IMR-90 (cell line): Measurements from ENCODE around the gene PIMREG. TPM values are rescaled to one million over a fixed set of nuclear protein-coding genes. Genes with fewer than 3 reads are reported as not detected.

Source experiments
- ATAC-seq: fragments of 200-7000 bp; cut with Tn5 transposase; 2 replicates; pipeline ENCODE4 v1.9.1; 2020; ENCODE audit warnings: low read depth, mild to moderate bottlenecking, moderate library complexity
- BruUV-seq: library from RNA; stranded (reverse); fragments of 400-500 nt; replicated peaks from 2 replicates; lab custom pipeline; 2021; lab: Mats Ljungman, UMichigan
- CTCF ChIA-PET: fragments of 300-600 bp; formaldehyde crosslinking; extraction: SDS; loops from one replicate; lab custom pipeline; 2021; ENCODE audit warnings: antibody characterized with exemption; lab: Yijun Ruan, JAX
- POLR2A ChIA-PET: fragments of 300-600 bp; sonication (Branson Sonifier 250); formaldehyde crosslinking; loops from one replicate; lab custom pipeline; 2022; ENCODE audit warnings: antibody characterized with exemption; ENCODE audit not compliant: unreplicated experiment; lab: Charles Lee
- DNase-seq: peaks from one replicate; pipeline ENCODE4 v3.0.0; 2013
- H2AFZ ChIP-seq: replicated peaks from 2 replicates; pipeline ENCODE3; 2013; ENCODE audit warnings: low read length, mild to moderate bottlenecking; ENCODE audit not compliant: poor library complexity
- H2AK5ac ChIP-seq: 2 replicates; pipeline ENCODE4 v1.6.1; 2013; ENCODE audit warnings: low read depth, low read length, inconsistent platforms
- H2AK9ac ChIP-seq: replicated peaks from 2 replicates; pipeline ENCODE3; 2013; ENCODE audit warnings: mild to moderate bottlenecking, low read depth, low read length, moderate library complexity; ENCODE audit not compliant: poor library complexity
- H2BK120ac ChIP-seq: 2 replicates; pipeline ENCODE4 v1.6.1; 2013; ENCODE audit warnings: low read depth, low read length, inconsistent platforms
- H2BK15ac ChIP-seq: 3 replicates; pipeline ENCODE4 v1.6.1; 2013; ENCODE audit warnings: low read depth, low read length, inconsistent platforms
- H2BK20ac ChIP-seq: 2 replicates; pipeline ENCODE4 v1.6.1; 2013; ENCODE audit warnings: low read depth, mild to moderate bottlenecking, inconsistent platforms, low read length, moderate library complexity
- H2BK5ac ChIP-seq: 2 replicates; pipeline ENCODE4 v1.6.1; 2013; ENCODE audit warnings: mild to moderate bottlenecking, low read depth, low read length, inconsistent platforms; ENCODE audit not compliant: poor library complexity, severe bottlenecking
- H3K14ac ChIP-seq: replicated peaks from 2 replicates; pipeline ENCODE4 v1.6.1; 2013; ENCODE audit warnings: low read depth, low read length, inconsistent platforms
- H3K18ac ChIP-seq: 2 replicates; pipeline ENCODE4 v1.6.1; 2013; ENCODE audit warnings: low read depth, low read length, control low read depth
- H3K23ac ChIP-seq: 2 replicates; pipeline ENCODE4 v1.6.1; 2013; ENCODE audit warnings: low read depth, low read length, inconsistent platforms
- H3K27ac ChIP-seq: 2 replicates; pipeline ENCODE4 v1.5.1; 2013; ENCODE audit warnings: mild to moderate bottlenecking, control low read depth, low read length; ENCODE audit not compliant: insufficient read depth
- H3K27me3 ChIP-seq: 2 replicates; pipeline ENCODE4 v1.6.1; 2013; ENCODE audit warnings: low read length; ENCODE audit not compliant: control insufficient read depth, insufficient read depth
- H3K36me3 ChIP-seq: 2 replicates; pipeline ENCODE4 v1.6.1; 2013; ENCODE audit warnings: low read length, mixed read lengths; ENCODE audit not compliant: control insufficient read depth, insufficient read depth
- H3K4ac ChIP-seq: 2 replicates; pipeline ENCODE4 v1.6.1; 2013; ENCODE audit warnings: low read depth, low read length, inconsistent platforms
- H3K4me1 ChIP-seq: 2 replicates; pipeline ENCODE4 v1.6.1; 2013; ENCODE audit warnings: low read length, mixed read lengths; ENCODE audit not compliant: control insufficient read depth, insufficient read depth
- H3K4me2 ChIP-seq: 2 replicates; pipeline ENCODE4 v1.6.1; 2013; ENCODE audit warnings: low read depth, mild to moderate bottlenecking, control low read depth, low read length, moderate library complexity
- H3K4me3 ChIP-seq: 2 replicates; pipeline ENCODE4 v1.5.1; 2013; ENCODE audit warnings: low read depth, mild to moderate bottlenecking, control low read depth, low read length, moderate library complexity; ENCODE audit not compliant: insufficient read depth
- H3K56ac ChIP-seq: 2 replicates; pipeline ENCODE4 v1.6.1; 2013; ENCODE audit warnings: low read length, inconsistent platforms; ENCODE audit not compliant: insufficient read depth; ENCODE audit errors: extremely low read depth
- H3K79me1 ChIP-seq, 2 experiments: 2 replicates each; pipeline ENCODE4 v1.6.1; 2013; ENCODE audit warnings: low read length in 2 of 2, inconsistent platforms in 1 of 2, low read depth in 1 of 2
- H3K9ac ChIP-seq: 2 replicates; pipeline ENCODE4 v1.6.1; 2013; ENCODE audit warnings: low read depth, low read length, control low read depth
- H3K9me1 ChIP-seq: 2 replicates; pipeline ENCODE4 v1.6.1; 2013; ENCODE audit warnings: low read length, inconsistent platforms; ENCODE audit not compliant: insufficient read depth
- H3K9me3 ChIP-seq: 2 replicates; pipeline ENCODE4 v1.6.1; 2013; ENCODE audit warnings: low read length; ENCODE audit not compliant: control insufficient read depth, insufficient read depth
- H4K20me1 ChIP-seq: 2 replicates; pipeline ENCODE4 v1.6.1; 2013; ENCODE audit warnings: low read length, inconsistent platforms; ENCODE audit not compliant: insufficient read depth
- H4K5ac ChIP-seq: 2 replicates; pipeline ENCODE4 v1.6.1; 2013; ENCODE audit warnings: mild to moderate bottlenecking, low read depth, low read length, control low read depth
- H4K8ac ChIP-seq, 2 experiments: 2 replicates each; pipeline ENCODE4 v1.6.1; 2013; ENCODE audit warnings: low read depth in 2 of 2, low read length in 2 of 2, control low read depth in 1 of 2, inconsistent platforms in 1 of 2
- H4K91ac ChIP-seq: 2 replicates; pipeline ENCODE4 v1.6.1; 2013; ENCODE audit warnings: low read depth, low read length, inconsistent platforms; ENCODE audit not compliant: insufficient read depth
- BHLHE40 ChIP-seq: fragments of 150-350 bp; IDR thresholded peaks from 2 replicates; pipeline ENCODE4 v1.6.1; 2016; ENCODE audit warnings: mild to moderate bottlenecking, low read depth, low read length
- CEBPB ChIP-seq: IDR thresholded peaks from 2 replicates; pipeline ENCODE4 v1.6.1; 2012; ENCODE audit warnings: low read depth, low read length, improper control_type of control experiment
- CHD1 ChIP-seq: IDR thresholded peaks from 2 replicates; pipeline ENCODE4 v1.6.1; 2012; ENCODE audit warnings: low read depth, low read length, improper control_type of control experiment
- CTCF ChIP-seq: conservative IDR thresholded peaks from 2 replicates; pipeline ENCODE4 v1.5.1; 2012; ENCODE audit warnings: mild to moderate bottlenecking, low read depth, low read length, improper control_type of control experiment
- FOS ChIP-seq: fragments of 150-350 bp; IDR thresholded peaks from 2 replicates; pipeline ENCODE4 v1.6.1; 2016; ENCODE audit warnings: low read depth, low read length
- MAZ ChIP-seq: IDR thresholded peaks from 2 replicates; pipeline ENCODE4 v1.6.1; 2012; ENCODE audit warnings: low read depth, mild to moderate bottlenecking, low read length, improper control_type of control experiment, moderate library complexity, borderline replicate concordance
- MXI1 ChIP-seq: IDR thresholded peaks from 2 replicates; pipeline ENCODE4 v1.6.1; 2012; ENCODE audit warnings: low read depth, mild to moderate bottlenecking, low read length, moderate library complexity, borderline replicate concordance
- NFE2L2 ChIP-seq: fragments of 150-350 bp; IDR thresholded peaks from 2 replicates; pipeline ENCODE4 v1.6.1; 2016; ENCODE audit warnings: low read depth, mild to moderate bottlenecking, low read length
- POLR2A ChIP-seq: IDR thresholded peaks from 2 replicates; pipeline ENCODE4 v1.6.1; 2012; ENCODE audit warnings: mild to moderate bottlenecking, low read depth, low read length
- RAD21 ChIP-seq: IDR thresholded peaks from 2 replicates; pipeline ENCODE4 v1.6.1; 2012; ENCODE audit warnings: low read length, improper control_type of control experiment
- RCOR1 ChIP-seq: IDR thresholded peaks from 2 replicates; pipeline ENCODE4 v1.6.1; 2012; ENCODE audit warnings: mild to moderate bottlenecking, low read length, improper control_type of control experiment; ENCODE audit not compliant: insufficient replicate concordance
- RFX5 ChIP-seq: IDR thresholded peaks from 2 replicates; pipeline ENCODE4 v1.8.0; 2012; ENCODE audit warnings: low read depth, mild to moderate bottlenecking, low read length, moderate library complexity
- SMC3 ChIP-seq: fragments of 150-350 bp; IDR thresholded peaks from 2 replicates; pipeline ENCODE4 v1.6.1; 2016; ENCODE audit warnings: low read depth, mild to moderate bottlenecking, antibody characterized with exemption, low read length, moderate library complexity
- USF2 ChIP-seq: fragments of 150-350 bp; IDR thresholded peaks from 2 replicates; pipeline ENCODE4 v1.6.1; 2017; ENCODE audit warnings: mild to moderate bottlenecking, antibody characterized with exemption, low read length, low read depth
- WGBS, 2 experiments: methylation state at CpG; one replicate each; pipeline versions ENCODE4 v1.1.5 to v1.1.7; 2013; ENCODE audit warnings: missing lambda C conversion rate in 2 of 2; ENCODE audit not compliant: insufficient read length in 1 of 2; ENCODE audit errors: extremely low coverage in 2 of 2; 5-methylcytosine and 5-hydroxymethylcytosine counted together
- dilution Hi-C: fragments of 300-500 bp; cut with HindIII; formaldehyde crosslinking; loops from one replicate; pipeline ENCODE4 v1.14.3; 2018; ENCODE audit warnings: low sequenced_read_pairs; ENCODE audit not compliant: unreplicated experiment
- in situ Hi-C: fragments of 300-500 bp; cut with MboI; formaldehyde crosslinking; loops from 3 replicates; pipeline ENCODE4 v1.14.3; 2019; ENCODE audit warnings: low sequenced_read_pairs, inconsistent platforms, mixed read lengths
- intact Hi-C: fragments of 100-400 bp; cut with micrococcal nuclease; formaldehyde crosslinking; loops from 2 replicates; pipeline ENCODE4 v1.10.0; 2022
- polyA plus RNA-seq, 3 experiments: library from polyadenylated mRNA; depleted of rRNA; stranded (reverse); fragments of >200 nt; gene quantifications; 2 replicates each; pipeline ENCODE4 v1.2.3, GENCODE V29; 2012; ENCODE audit warnings: low replicate concordance in 1 of 3
- total RNA-seq: library from RNA; depleted of rRNA; stranded (reverse); fragments of >200 nt; gene quantifications from 2 replicates; pipeline ENCODE4 v1.2.3, GENCODE V29; 2012

Gene PIMREG
- total and polyA plus RNA-seq, 2 of the 4 experiments (the other 2 are of a cell fraction): 21.5 to 25.9 TPM

GRCh38 chr17:6437956-6438355 lies 6.3 kb upstream of the PIMREG start:
- H4K91ac ChIP-seq: no peak overlapping the region
- no CpG with 5 or more reads among the region's 3 CpGs for WGBS, 2 experiments
- H3K9ac ChIP-seq: no peak overlapping the region
- no peak overlapping the region for H4K5ac ChIP-seq
- no peak overlapping the region for H4K8ac ChIP-seq
- no peak overlapping the region for H3K4me3 ChIP-seq
- H3K4ac ChIP-seq: no peak overlapping the region
- H3K4me1 ChIP-seq: no peaks in the 10 kb centered on the region
- in situ Hi-C loops: loop anchor here (25.0 kb wide), 1 partner anchor 1201 kb away; the partner anchor contains the start of gene SCIMP
- DNase-seq (no peak), ATAC-seq (no peak)
- H3K36me3 ChIP-seq: no peaks in the 10 kb centered on the region
- no peak overlapping the region for H3K27ac ChIP-seq
- H3K23ac ChIP-seq: no peak overlapping the region
- H3K27me3 ChIP-seq: peaks cover 10% of the 10 kb centered on the region
- no peaks in the 10 kb centered on the region; the same call in 1 of the 2 replicates for H3K9me1 ChIP-seq
- ChIA-PET CTCF (no interaction called here), POLR2A (no interaction called here)
- H2AFZ ChIP-seq: no peak overlapping the region
- TF ChIP-seq FOS (no peak), USF2 (no peak), NFE2L2 (no peak), BHLHE40 (no peak), RFX5 (no peak), RAD21 (no peak), SMC3 (no peak), CHD1 (no peak), POLR2A (no peak), MAZ (no peak), CEBPB (no peak), MXI1 (no peak), RCOR1 (no peak), CTCF (no peak)
- intact Hi-C loops: loop anchor here (10.0 kb wide), 1 partner anchor 1193 kb away; no protein-coding TSS in a partner anchor
- no peak overlapping the region for H2AK9ac ChIP-seq
- no peaks in the 10 kb centered on the region for H4K20me1 ChIP-seq
- no peak overlapping the region for H2BK5ac ChIP-seq
- no peak overlapping the region for H2BK20ac ChIP-seq
- H2BK15ac ChIP-seq: no peak overlapping the region
- H3K14ac ChIP-seq: no peak overlapping the region
- no peak overlapping the region for H2BK120ac ChIP-seq
- no peaks in the 10 kb centered on the region for H3K79me1 ChIP-seq
- H3K18ac ChIP-seq: no peak overlapping the region
- H2AK5ac ChIP-seq: no peak overlapping the region
- no peak overlapping the region for H3K56ac ChIP-seq
- dilution Hi-C loops: no loop called here
- BruUV-seq: no TSS peak
- no peak overlapping the region for H3K4me2 ChIP-seq
- H3K9me3 ChIP-seq: no peaks in the 10 kb centered on the region
